Measurements from ENCODE around the gene MTMR11. TPM values are rescaled to one million over a fixed set of nuclear protein-coding genes. Genes with fewer than 3 reads are reported as not detected.

The MTMR11 gene
- total RNA-seq, result 100 to 1,000 TPM; 151 to 409 (median 217) TPM
- long read RNA-seq, donor 1, partial matches to known transcripts, result 34 of 66 reads
- long read RNA-seq, donor 1, other reads (novel, unspliced or antisense), result 32 of 66 reads
- long read RNA-seq, donor 2, partial matches to known transcripts, result 15 of 61 reads
- long read RNA-seq, donor 2, other reads (novel, unspliced or antisense), result 46 of 61 reads

DNA sequence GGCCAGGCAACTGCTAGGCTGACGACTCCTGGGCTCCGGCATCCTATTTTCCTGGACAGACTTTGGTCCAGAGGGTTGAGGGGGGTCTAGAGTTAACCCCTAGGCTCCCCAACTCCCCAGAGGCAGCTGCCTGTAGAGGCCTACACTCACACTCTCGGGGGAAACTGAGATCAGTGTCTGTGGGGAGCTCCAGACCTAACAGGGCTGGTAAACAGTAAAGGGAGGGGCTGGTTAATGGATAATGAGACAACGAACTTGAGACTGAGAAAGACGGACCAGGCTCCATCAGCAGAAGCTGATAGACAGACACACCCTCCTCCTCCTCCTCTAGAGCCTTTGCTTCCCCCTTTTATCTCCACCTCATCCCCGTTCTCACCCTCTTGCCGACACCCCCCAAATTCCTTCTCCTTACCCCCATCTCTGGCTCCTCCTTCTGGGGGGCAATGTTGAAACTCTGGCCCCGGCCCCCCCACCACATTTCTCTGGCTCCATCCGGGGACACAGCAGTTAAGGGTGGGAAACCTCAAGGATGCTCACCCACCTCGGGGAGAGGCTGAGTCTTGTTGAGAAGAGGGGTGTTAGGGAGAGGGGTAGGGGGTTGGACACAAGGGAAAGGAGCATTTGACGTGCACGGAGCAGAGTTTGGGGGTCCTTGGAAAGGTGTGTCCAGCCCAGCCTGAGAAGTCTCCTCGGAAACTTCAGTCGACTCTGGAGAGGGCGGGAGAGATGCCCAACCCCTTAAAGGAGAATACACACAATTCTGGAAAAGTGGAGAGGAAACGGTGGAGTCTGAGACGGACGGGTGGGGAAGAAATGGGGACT lies at the start of gene MTMR11:
Gene MTMR11, minus strand, starts transcription at position 710 of the 822 bp plus-strand sequence. Its CDS starts 232 bp downstream, at position 478.
- H3K4me1 ChIP-seq (ENCODE audit: low read depth), result peaks cover 36% of the 10 kb centered on the region
- DNase-seq (peak in 2 of 3 donors; percentile 67 to 83), ATAC-seq (peak; percentile 73)
- peak within 1 kb of the TSS; percentile 46 for H3K4me3 ChIP-seq
- intact Hi-C loops (cut with DNase I, micrococcal nuclease), result no loop called here
- no peak for TF ChIP-seq CTCF (IDR thresholded peaks at IDR 0.05)
- no peaks in the 10 kb centered on the region for H3K36me3 ChIP-seq (ENCODE audit: low read depth)
- no peaks in the 10 kb centered on the region for H3K9me3 ChIP-seq

DNA sequence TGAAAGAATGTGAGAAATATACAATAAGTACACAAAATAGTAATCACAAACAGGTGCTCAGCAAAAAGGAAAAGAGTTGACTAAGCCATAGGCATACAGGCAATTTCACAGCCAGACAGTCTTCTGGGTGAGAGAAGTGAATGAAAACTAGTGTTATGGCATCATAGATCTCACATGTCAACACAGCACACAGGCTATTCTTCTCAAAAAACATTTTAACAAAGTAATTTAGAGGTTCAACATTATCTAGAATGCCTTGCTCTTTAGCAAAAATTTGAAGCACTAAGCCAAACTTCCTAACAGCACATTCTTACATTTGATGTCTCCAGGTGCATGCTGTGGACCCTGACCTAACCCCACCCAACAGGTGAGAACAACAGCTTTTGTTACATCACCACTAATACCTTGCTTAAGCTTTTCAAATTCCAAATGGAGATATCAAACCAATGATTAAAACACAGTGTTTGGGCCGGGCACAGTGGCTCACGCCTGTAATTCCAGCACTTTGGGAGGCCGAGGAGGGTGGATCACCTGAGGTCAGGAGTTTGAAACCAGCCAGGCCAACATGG lies 43.4 kb upstream of the MTMR11 start:
- DNase-seq (no peak), ATAC-seq (peak; percentile 67)
- Histone ChIP-seq H3K9me3 (no peaks in the 10 kb centered on the region), H3K4me1 (ENCODE audit: low read depth) (peaks cover 26% of the 10 kb centered on the region), H3K4me3 (no peak overlapping the region), H3K36me3 (ENCODE audit: low read depth) (no peaks in the 10 kb centered on the region)
- intact Hi-C loops (cut with DNase I, micrococcal nuclease), result loop anchor here in 1 of 2 donors (10.0 kb wide), 1 partner anchor 55 kb away; no protein-coding TSS in a partner anchor
- no peak for TF ChIP-seq CTCF (IDR thresholded peaks at IDR 0.05)

DNA sequence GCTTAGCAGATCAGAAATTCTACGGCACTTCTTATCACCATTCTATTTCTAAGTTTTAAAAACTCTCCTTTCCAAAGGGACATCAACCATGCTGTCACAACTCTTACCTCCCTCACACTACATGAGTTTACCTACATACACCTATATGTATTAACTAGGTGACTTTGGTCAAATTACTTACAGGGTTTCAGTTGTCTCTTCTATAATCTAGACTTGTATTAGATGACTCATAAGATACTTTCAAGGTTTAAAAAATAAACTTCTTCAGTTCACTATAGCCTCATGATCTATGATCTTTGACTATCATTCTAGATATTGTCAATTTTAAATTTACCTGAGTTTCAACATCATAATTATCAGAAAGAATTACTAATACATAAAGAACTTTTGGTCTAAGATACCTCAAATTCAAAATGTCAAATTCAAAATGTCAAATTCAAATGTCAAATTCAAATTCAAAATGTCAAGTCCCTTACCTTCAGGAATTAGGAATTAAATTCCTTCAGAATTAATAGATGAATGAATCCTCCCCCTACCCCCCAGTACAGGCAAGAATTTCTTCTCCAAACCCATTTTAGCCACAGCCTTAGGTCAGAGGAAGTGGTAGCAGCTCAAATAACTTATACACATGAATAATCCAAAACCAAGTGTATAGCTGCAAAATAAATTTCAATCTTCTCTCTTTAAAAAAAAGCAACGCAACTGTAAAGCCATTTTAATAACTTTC lies 42.7 kb upstream of the MTMR11 start:
- H3K9me3 ChIP-seq, result no peaks in the 10 kb centered on the region
- ATAC-seq, result no peak
- intact Hi-C loops (cut with DNase I, micrococcal nuclease), result loop anchor here in 1 of 2 donors (10.0 kb wide), 1 partner anchor 55 kb away; no protein-coding TSS in a partner anchor
- no peak overlapping the region for H3K4me3 ChIP-seq
- DNase-seq, result no peak
- no peaks in the 10 kb centered on the region for H3K36me3 ChIP-seq (ENCODE audit: low read depth)
- no peak for TF ChIP-seq CTCF (IDR thresholded peaks at IDR 0.05)
- H3K4me1 ChIP-seq (ENCODE audit: low read depth), result peaks cover 26% of the 10 kb centered on the region

- Histone ChIP-seq H3K9me3 (no peaks in the 10 kb centered on the region), H3K4me1 (ENCODE audit: low read depth) (peaks cover 26% of the 10 kb centered on the region), H3K36me3 (ENCODE audit: low read depth) (no peaks in the 10 kb centered on the region), H3K4me3 (no peak overlapping the region)
- TF ChIP-seq CTCF (IDR thresholded peaks at IDR 0.05), result no peak
- intact Hi-C loops (cut with DNase I, micrococcal nuclease), result loop anchor here in 1 of 2 donors (10.0 kb wide), 1 partner anchor 56 kb away; no protein-coding TSS in a partner anchor
- DNase-seq (peak in 1 of 3 donors; percentile 54), ATAC-seq (peak; percentile 53)
Measured at GRCh38 chr1:149978547-149979023, 41.9 kb upstream of the MTMR11 start.

GRCh38 chr1:149977345-149977744 lies 40.7 kb upstream of the MTMR11 start:
- intact Hi-C loops (cut with DNase I, micrococcal nuclease), result loop anchor here in 1 of 2 donors (10.0 kb wide), 1 partner anchor 57 kb away; no protein-coding TSS in a partner anchor
- TF ChIP-seq CTCF (IDR thresholded peaks at IDR 0.05), result no peak
- no peak for ATAC-seq
- no peak for DNase-seq
- Histone ChIP-seq H3K36me3 (ENCODE audit: low read depth) (no peaks in the 10 kb centered on the region), H3K4me1 (ENCODE audit: low read depth) (peaks cover 26% of the 10 kb centered on the region), H3K4me3 (no peak overlapping the region), H3K9me3 (no peaks in the 10 kb centered on the region)

Measured in mucosa of descending colon (tissue), 3 donors.